Progenitor cell of endocrine pancreas (in vitro differentiated cells): Measurements from ENCODE around the gene FYB2. TPM values are rescaled to one million over a fixed set of nuclear protein-coding genes. Genes with fewer than 3 reads are reported as not detected.
A peak's percentile ranks its signal among the peaks of the same experiment; 100 is the strongest.

Source experiments
- DNase-seq: peaks from one replicate; pipeline ENCODE4 v3.0.0; 2021; ENCODE audit warnings: low spot score; ENCODE audit not compliant: unreplicated experiment
- H3K27ac Mint-ChIP-seq: 2 replicates; pipeline ENCODE4 v1.8.0; 2021; ENCODE audit warnings: mild to moderate bottlenecking, moderate library complexity, mixed read lengths
- H3K27me3 Mint-ChIP-seq: 2 replicates; pipeline ENCODE4 v1.8.0; 2021; ENCODE audit warnings: mixed read lengths
- H3K36me3 Mint-ChIP-seq: 2 replicates; pipeline ENCODE4 v1.8.0; 2022; ENCODE audit warnings: mixed read lengths; ENCODE audit not compliant: insufficient read depth
- H3K4me1 Mint-ChIP-seq: 2 replicates; pipeline ENCODE4 v1.8.0; 2021; ENCODE audit warnings: low read depth, mixed read lengths
- H3K4me3 Mint-ChIP-seq: 2 replicates; pipeline ENCODE4 v1.8.0; 2021; ENCODE audit warnings: low read depth, mild to moderate bottlenecking, moderate library complexity, mixed read lengths
- H3K9me3 Mint-ChIP-seq: 2 replicates; pipeline ENCODE4 v1.8.0; 2021; ENCODE audit warnings: low read depth, mixed read lengths
- CTCF ChIP-seq: fragments of 200-600 bp; sonication (generic); IDR thresholded peaks from one replicate; pipeline ENCODE4 v1.5.0; 2021; ENCODE audit warnings: antibody characterized with exemption, mild to moderate bottlenecking; ENCODE audit not compliant: unreplicated experiment
- total RNA-seq: library from RNA; stranded (reverse); gene quantifications from 2 replicates; pipeline ENCODE4 v1.2.1, GENCODE V29; 2021

The FYB2 gene
- total RNA-seq, 1 donor from 2014 or later: 9.6 TPM

DNA sequence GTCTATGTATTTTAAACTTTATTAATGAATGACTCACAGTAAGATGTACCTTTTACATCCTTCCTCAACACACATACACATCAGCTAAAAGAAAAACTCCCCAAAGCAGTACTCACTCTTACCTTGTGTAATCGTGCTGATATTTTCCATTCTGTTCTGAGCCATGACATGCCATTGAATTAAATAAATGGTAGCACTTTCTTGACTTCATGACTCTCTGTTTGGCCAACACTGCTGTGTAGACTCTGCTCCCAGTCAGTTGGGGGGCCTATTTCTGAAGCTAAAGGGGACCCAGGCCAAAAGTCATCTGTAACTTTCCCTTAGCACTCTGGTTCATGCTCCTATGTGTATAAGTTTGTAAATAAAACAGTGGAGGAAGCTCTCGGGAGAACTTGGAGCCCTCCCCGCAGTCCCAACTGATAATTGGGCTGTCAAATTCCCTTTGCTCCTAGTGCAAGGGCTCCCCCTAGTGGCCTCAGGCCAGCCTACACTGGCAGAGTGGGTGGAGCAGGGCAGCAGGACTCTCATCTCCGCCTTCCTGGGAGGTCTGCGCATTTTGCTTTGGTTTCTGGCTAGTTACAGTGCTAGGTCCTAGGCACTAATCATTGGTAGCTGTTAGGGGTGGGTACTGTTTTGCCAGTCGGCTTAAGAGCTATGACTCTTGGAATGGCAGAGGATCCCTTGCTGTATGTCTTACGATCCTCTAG, 1.7 kb upstream of the FYB2 start:
- H3K27me3 Mint-ChIP-seq: no peaks in the 10 kb centered on the region
- peak; percentile 99 for TF ChIP-seq CTCF
- peaks cover 41% of the 10 kb centered on the region for H3K4me1 Mint-ChIP-seq
- H3K4me3 Mint-ChIP-seq: peak overlapping the region; percentile 42
- DNase-seq: peak; percentile 86
- no peaks in the 10 kb centered on the region for H3K9me3 Mint-ChIP-seq
- H3K36me3 Mint-ChIP-seq: no peaks in the 10 kb centered on the region
- H3K27ac Mint-ChIP-seq: peak overlapping the region; percentile 76

GRCh38 chr1:56817716-56818463, 1.3 kb downstream of the FYB2 start:
- Mint-ChIP-seq H3K27me3 (no peaks in the 10 kb centered on the region), H3K4me3 (no peak overlapping the region), H3K9me3 (peaks cover 8% of the 10 kb centered on the region), H3K27ac (peak overlapping the region; percentile 93), H3K4me1 (peaks cover 47% of the 10 kb centered on the region), H3K36me3 (peaks cover 7% of the 10 kb centered on the region)
- DNase-seq: no peak
- TF ChIP-seq CTCF: no peak

GRCh38 chr1:56816909-56817308, 2.3 kb downstream of the FYB2 start:
- no peak overlapping the region for H3K27ac Mint-ChIP-seq
- H3K36me3 Mint-ChIP-seq: peaks cover 7% of the 10 kb centered on the region
- peaks cover 51% of the 10 kb centered on the region for H3K4me1 Mint-ChIP-seq
- no peak for DNase-seq
- TF ChIP-seq CTCF: no peak
- no peaks in the 10 kb centered on the region for H3K27me3 Mint-ChIP-seq
- H3K9me3 Mint-ChIP-seq: peaks cover 8% of the 10 kb centered on the region
- H3K4me3 Mint-ChIP-seq: no peak overlapping the region

DNA sequence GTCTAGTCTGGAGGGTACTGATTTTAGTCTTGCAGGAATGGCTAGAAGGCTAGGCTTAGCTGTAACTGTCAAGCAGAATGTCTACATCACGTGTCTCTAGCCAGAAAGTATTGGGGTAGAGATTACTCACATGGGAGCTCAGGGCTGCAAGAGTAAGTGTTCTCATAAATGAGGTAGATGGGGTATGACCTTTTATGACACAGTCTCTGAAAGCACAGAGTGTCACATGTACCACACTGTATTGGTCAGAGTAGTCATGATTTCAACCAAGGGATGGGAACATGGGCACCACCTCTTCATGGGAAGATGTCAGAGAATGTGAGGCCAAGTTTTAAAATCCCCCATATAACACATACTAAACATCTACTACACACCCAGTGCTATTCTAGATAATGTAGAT, 2.9 kb downstream of the FYB2 start:
- peaks cover 8% of the 10 kb centered on the region for H3K9me3 Mint-ChIP-seq

DNA sequence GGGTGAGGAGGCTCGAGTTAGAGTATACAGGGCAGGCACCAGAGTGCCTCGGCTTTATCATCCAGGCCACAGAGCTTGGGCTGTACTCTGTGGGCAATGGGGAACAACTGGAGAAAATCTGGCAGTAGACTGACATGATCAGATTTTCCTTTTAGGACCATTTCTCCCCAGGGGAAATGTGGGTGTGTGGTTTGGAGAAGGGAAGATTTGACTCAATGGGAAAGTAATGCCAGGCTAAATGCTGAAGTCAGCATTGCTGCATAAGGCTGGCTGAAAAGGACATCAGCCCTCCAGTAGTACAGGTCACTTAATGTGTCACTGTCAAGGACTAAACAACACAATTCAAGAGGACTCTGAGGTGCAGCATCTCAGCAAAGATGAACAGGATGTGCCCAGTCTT, 5.0 kb downstream of the FYB2 start:
- no peak overlapping the region for H3K4me3 Mint-ChIP-seq
- DNase-seq: no peak
- H3K27ac Mint-ChIP-seq: no peak overlapping the region
- TF ChIP-seq CTCF: no peak
- peaks cover 7% of the 10 kb centered on the region for H3K36me3 Mint-ChIP-seq
- peaks cover 52% of the 10 kb centered on the region for H3K4me1 Mint-ChIP-seq
- H3K9me3 Mint-ChIP-seq: peaks cover 8% of the 10 kb centered on the region
- no peaks in the 10 kb centered on the region for H3K27me3 Mint-ChIP-seq

More for the DNA sequence above, 2.9 kb downstream of the FYB2 start:
- no peak for DNase-seq
- Mint-ChIP-seq H3K27me3 (no peaks in the 10 kb centered on the region), H3K27ac (no peak overlapping the region), H3K4me3 (no peak overlapping the region), H3K36me3 (peaks cover 7% of the 10 kb centered on the region), H3K4me1 (peaks cover 54% of the 10 kb centered on the region)
- TF ChIP-seq CTCF: no peak
